Measurements from ENCODE around the gene SUCLG2. TPM values are rescaled to one million over a fixed set of nuclear protein-coding genes. Genes with fewer than 3 reads are reported as not detected.

SUCLG2 gene
- polyA plus RNA-seq, 2 of the 4 experiments (the other 2 are of a cell fraction): 39.8 to 61.3 TPM

GRCh38 chr3:67608034-67608433, 46.4 kb downstream of the SUCLG2 start (continued):
- TF ChIP-seq REST (IDR thresholded peaks at IDR 0.05) (no peak), CTCF (IDR thresholded peaks at IDR 0.05) (no peak), HOXB13 (CRISPR knock-in tag; IDR thresholded peaks at IDR 0.05; ENCODE audit: low read depth) (no peak), RCOR1 (IDR thresholded peaks at IDR 0.05; ENCODE audit: low read depth, low read length) (no peak), CBX8 (IDR thresholded peaks at IDR 0.05) (no peak), CHD4 (IDR thresholded peaks at IDR 0.05; ENCODE audit: borderline replicate concordance) (no peak)

GRCh38 chr3:67605377-67605776, 49.0 kb downstream of the SUCLG2 start:
- H3K27ac ChIP-seq: peak overlapping the region; percentile 4 to 47; a peak in 4 of 6 replicates
- ChIA-PET POLR2A (no interaction called here), CTCF (interaction anchor here (0.6 to 2.1 kb wide), 5 partner anchors 8 to 227 kb away, joined by 3 to 7 read pairs (median 4); no protein-coding TSS in a partner anchor)
- no peak overlapping the region for H3K4me3 ChIP-seq
- H3K4me2 ChIP-seq: peak overlapping the region; percentile 45
- peaks cover 51% of the 10 kb centered on the region for H3K4me1 ChIP-seq
- 0 out of 3 replicates have a peak, but pooled peaks cover 2% of the 10 kb centered on the region for H3K9me3 ChIP-seq
- FAIRE-seq (no peak), DNase-seq (ENCODE audit: low read depth in 1 of 2, low spot score in 1 of 2) (peak; percentile 3 to 59), ATAC-seq (peak; percentile 86 to 95)
- TF ChIP-seq MAX (IDR thresholded peaks at IDR 0.05) (0 out of 2 replicates have a peak, but pooled peaks have one; percentile 20), FOSL2 (IDR thresholded peaks at IDR 0.05) (no peak), FOSL2 (CRISPR knock-in tag; IDR thresholded peaks at IDR 0.05) (peak; percentile 44), CTCF (IDR thresholded peaks at IDR 0.05) (peak; percentile 27; the same call in 2 of the 3 replicates), MAZ (IDR thresholded peaks at IDR 0.05; ENCODE audit: borderline replicate concordance, low read depth, low read length) (no peak), ELK1 (IDR thresholded peaks at IDR 0.05; ENCODE audit: low read depth, low read length) (no peak), RAD21 (conservative IDR thresholded peaks at IDR 0.05 in 1 of 2, IDR thresholded peaks at IDR 0.05 in 1 of 2) (peak; percentile 44 to 49), SMC3 (IDR thresholded peaks at IDR 0.05) (peak; percentile 28; the same call in 1 of the 3 replicates), CBX2 (IDR thresholded peaks at IDR 0.05; ENCODE audit: borderline replicate concordance, low read depth) (no peak)
- 8% methylated on average over 1 of the region's 1 CpG for WGBS (ENCODE audit: missing lambda C conversion rate)

GRCh38 chr3:67602816-67603215, 51.6 kb downstream of the SUCLG2 start:
- Histone ChIP-seq H3K9me3 (no peaks in the 10 kb centered on the region), H3K4me3 (no peak overlapping the region), H3K27ac (no peak overlapping the region), H3K4me1 (peaks cover 56% of the 10 kb centered on the region), H3K4me2 (no peak overlapping the region)
- FAIRE-seq: no peak
- no peak for ATAC-seq
- ChIA-PET POLR2A (no interaction called here), CTCF (no interaction called here)
- no peak for DNase-seq (ENCODE audit: low read depth in 1 of 2, low spot score in 1 of 2)
- WGBS (ENCODE audit: missing lambda C conversion rate): 93% methylated on average over 2 of the region's 2 CpGs
- TF ChIP-seq MAFK (IDR thresholded peaks at IDR 0.05; ENCODE audit: partially characterized antibody): no peak
- TF ChIP-seq KDM5A (IDR thresholded peaks at IDR 0.05): no peak
- no peak for TF ChIP-seq HMGXB4 (CRISPR knock-in tag; IDR thresholded peaks at IDR 0.05; ENCODE audit: borderline replicate concordance)
- no peak for TF ChIP-seq ATOH8 (CRISPR knock-in tag; IDR thresholded peaks at IDR 0.05; ENCODE audit: low read depth)
- TF ChIP-seq FOSB (CRISPR knock-in tag; IDR thresholded peaks at IDR 0.05): no peak
- no peak for TF ChIP-seq KDM1A (IDR thresholded peaks at IDR 0.05; ENCODE audit: low read depth)
- TF ChIP-seq HEYL (CRISPR knock-in tag; IDR thresholded peaks at IDR 0.05): no peak
- TF ChIP-seq TFCP2L1 (CRISPR knock-in tag; IDR thresholded peaks at IDR 0.05): no peak
- TF ChIP-seq NFE2L2 (conservative IDR thresholded peaks at IDR 0.05; ENCODE audit: low read length): no peak
- no peak for TF ChIP-seq CHD4 (IDR thresholded peaks at IDR 0.05; ENCODE audit: borderline replicate concordance)
